Measurements from ENCODE around the gene MYO10.

- TF ChIP-seq CTCF (IDR thresholded peaks at IDR 0.05) (no peak), POLR2AphosphoS5 (IDR thresholded peaks at IDR 0.05) (no peak)
Measured at GRCh38 chr5:16929347-16929746, 6.7 kb downstream of the MYO10 start.

Measured in breast epithelium (tissue), 3 donors.